GM23338 (cell line): ENCODE data around the gene RFX2. TPM values are rescaled to one million over a fixed set of nuclear protein-coding genes. Genes with fewer than 3 reads are reported as not detected.
A peak's percentile ranks its signal among the peaks of the same experiment; 100 is the strongest.

Experiments used
- ATAC-seq: fragments of 200-7000 bp; cut with Tn5 transposase; 3 replicates; pipeline ENCODE4 v1.9.1; 2020
- DNase-seq: peaks from one replicate; pipeline ENCODE4 v3.0.0-alpha.2; 2015; ENCODE audit warnings: low spot score
- H2AFZ ChIP-seq: fragments of 200-600 bp; sonication (generic); 2 replicates; pipeline ENCODE4 v1.8.0; 2016; ENCODE audit warnings: antibody characterized with exemption, mild to moderate bottlenecking, moderate library complexity
- H3F3A ChIP-seq: fragments of 200-600 bp; sonication (generic); replicated peaks from 2 replicates; pipeline ENCODE4 v1.8.0; 2017; ENCODE audit warnings: antibody characterized with exemption, mixed run types, low read depth
- H3K27ac ChIP-seq: fragments of 200-600 bp; sonication (generic); 2 replicates; pipeline ENCODE4 v1.6.1; 2016; ENCODE audit warnings: low read depth
- H3K27me3 ChIP-seq: fragments of 200-600 bp; sonication (generic); 2 replicates; pipeline ENCODE4 v1.8.0; 2016; ENCODE audit warnings: mild to moderate bottlenecking, mixed run types, moderate library complexity; ENCODE audit not compliant: insufficient read depth
- H3K36me3 ChIP-seq: fragments of 200-600 bp; sonication (generic); 2 replicates; pipeline ENCODE4 v1.8.0; 2016; ENCODE audit warnings: mild to moderate bottlenecking; ENCODE audit not compliant: insufficient read depth
- H3K4me1 ChIP-seq: fragments of 200-600 bp; sonication (generic); 2 replicates; pipeline ENCODE4 v1.8.0; 2016; ENCODE audit warnings: mild to moderate bottlenecking, moderate library complexity; ENCODE audit not compliant: insufficient read depth
- H3K4me2 ChIP-seq: fragments of 200-600 bp; sonication (generic); 2 replicates; pipeline ENCODE4 v1.7.1; 2017; ENCODE audit warnings: mixed run types
- H3K4me3 ChIP-seq: fragments of 200-600 bp; sonication (generic); 2 replicates; pipeline ENCODE4 v1.6.1; 2016; ENCODE audit warnings: mixed run types
- H3K79me2 ChIP-seq: fragments of 200-600 bp; sonication (generic); replicated peaks from 2 replicates; pipeline ENCODE4 v1.8.0; 2017; ENCODE audit warnings: mild to moderate bottlenecking; ENCODE audit not compliant: insufficient read depth
- H3K9me2 ChIP-seq: fragments of 200-600 bp; sonication (generic); 2 replicates; pipeline ENCODE4 v1.8.0; 2017; ENCODE audit not compliant: insufficient read depth
- H4K20me1 ChIP-seq: fragments of 200-600 bp; sonication (generic); replicated peaks from 2 replicates; pipeline ENCODE4 v1.8.0; 2017; ENCODE audit warnings: mild to moderate bottlenecking; ENCODE audit not compliant: insufficient read depth
- H3K27ac Mint-ChIP-seq: 2 replicates; pipeline ENCODE4 v1.8.0; 2020; ENCODE audit warnings: inconsistent platforms, mild to moderate bottlenecking, moderate library complexity, mixed read lengths
- H3K27me3 Mint-ChIP-seq: 3 replicates; pipeline ENCODE4 v1.8.0; 2022; ENCODE audit warnings: low read depth, mild to moderate bottlenecking, moderate library complexity, mixed read lengths, inconsistent platforms; ENCODE audit not compliant: insufficient read depth, poor library complexity
- H3K36me3 Mint-ChIP-seq: 3 replicates; pipeline ENCODE4 v1.8.0; 2021; ENCODE audit warnings: low read depth, mild to moderate bottlenecking, inconsistent platforms, moderate library complexity, mixed read lengths
- H3K4me1 Mint-ChIP-seq: 3 replicates; pipeline ENCODE4 v1.8.0; 2020; ENCODE audit warnings: mild to moderate bottlenecking, inconsistent platforms, mixed read lengths
- H3K4me3 Mint-ChIP-seq: 3 replicates; pipeline ENCODE4 v1.8.0; 2021; ENCODE audit warnings: moderate library complexity, mild to moderate bottlenecking, inconsistent platforms, mixed read lengths
- H3K9me3 Mint-ChIP-seq: 3 replicates; pipeline ENCODE4 v1.8.0; 2020; ENCODE audit warnings: moderate library complexity, mild to moderate bottlenecking, inconsistent platforms, mixed read lengths
- CREB1 ChIP-seq: fragments of 250-450 bp; sonication (Bioruptor Pico); IDR thresholded peaks from 2 replicates; pipeline ENCODE4 v1.5.0; 2020; ENCODE audit warnings: low read depth, mild to moderate bottlenecking, moderate library complexity
- CTCF ChIP-seq, 2 experiments: fragments of 200-600 bp in 1 of 2; sonication (generic) in 1 of 2; conservative IDR thresholded peaks; 2 replicates each; pipeline versions ENCODE4 v1.5.1 to v1.6.1; 2016 to 2017; ENCODE audit warnings: antibody characterized with exemption in 2 of 2, low read depth in 2 of 2, mild to moderate bottlenecking in 2 of 2, moderate library complexity in 1 of 2
- ETS1 ChIP-seq: IDR thresholded peaks from 2 replicates; pipeline ENCODE4 v1.6.1; 2016; ENCODE audit warnings: antibody characterized with exemption
- EZH2 ChIP-seq: fragments of 200-600 bp; sonication (generic); IDR thresholded peaks from one replicate; pipeline ENCODE4 v1.8.0; 2017; ENCODE audit warnings: antibody characterized with exemption, mild to moderate bottlenecking, low read depth; ENCODE audit not compliant: unreplicated experiment
- EZH2phosphoT487 ChIP-seq: fragments of 200-600 bp; sonication (generic); IDR thresholded peaks from one replicate; pipeline ENCODE4 v1.8.1; 2018; ENCODE audit warnings: antibody characterized with exemption; ENCODE audit not compliant: unreplicated experiment
- JUNB ChIP-seq: IDR thresholded peaks from one replicate; pipeline ENCODE4 v1.6.1; 2016; ENCODE audit warnings: antibody characterized with exemption; ENCODE audit not compliant: unreplicated experiment
- NANOG ChIP-seq: IDR thresholded peaks from 2 replicates; pipeline ENCODE4 v1.6.1; 2016; ENCODE audit warnings: antibody characterized with exemption, borderline replicate concordance
- POLR2AphosphoS5 ChIP-seq: IDR thresholded peaks from 2 replicates; pipeline ENCODE4 v1.6.1; 2016; ENCODE audit warnings: antibody characterized with exemption, low read depth
- STAT1 ChIP-seq: IDR thresholded peaks from one replicate; pipeline ENCODE4 v1.6.1; 2016; ENCODE audit warnings: antibody characterized with exemption; ENCODE audit not compliant: unreplicated experiment
- ZNF114 ChIP-seq: fragments of 250-450 bp; sonication (Bioruptor Pico); IDR thresholded peaks from 2 replicates; pipeline ENCODE4 v1.5.0; 2020; ENCODE audit warnings: mild to moderate bottlenecking, moderate library complexity
- ZNF331 ChIP-seq: fragments of 250-450 bp; sonication (Bioruptor Pico); IDR thresholded peaks from 2 replicates; pipeline ENCODE4 v1.5.0; 2020; ENCODE audit warnings: low read depth, mild to moderate bottlenecking, moderate library complexity
- ZNF462 ChIP-seq: fragments of 250-450 bp; sonication (Bioruptor Pico); IDR thresholded peaks from 2 replicates; pipeline ENCODE4 v1.5.0; 2020; ENCODE audit warnings: mild to moderate bottlenecking, moderate library complexity
- polyA plus RNA-seq: library from polyadenylated mRNA; unstranded; fragments of >200 nt; fragmentation: Nextera tagmentation; extraction: Ambion mirVana; gene quantifications from 2 replicates; pipeline ENCODE4 v1.2.1, GENCODE V29; 2016
- total RNA-seq: library from RNA; depleted of rRNA; stranded (reverse); fragments of >200 nt; shearing (Covaris generic); gene quantifications from 2 replicates; pipeline ENCODE4 v1.2.3, GENCODE V29; 2014
- TF ChIP-seq, protein P1 (sequence below): IDR thresholded peaks from one replicate; pipeline ENCODE4 v1.6.1; 2018; ENCODE audit warnings: antibody characterized with exemption; ENCODE audit not compliant: unreplicated experiment

The RFX2 gene
- total and polyA plus RNA-seq, 2 experiments from 2014 or later, result 4.6 to 13.0 TPM

DNA sequence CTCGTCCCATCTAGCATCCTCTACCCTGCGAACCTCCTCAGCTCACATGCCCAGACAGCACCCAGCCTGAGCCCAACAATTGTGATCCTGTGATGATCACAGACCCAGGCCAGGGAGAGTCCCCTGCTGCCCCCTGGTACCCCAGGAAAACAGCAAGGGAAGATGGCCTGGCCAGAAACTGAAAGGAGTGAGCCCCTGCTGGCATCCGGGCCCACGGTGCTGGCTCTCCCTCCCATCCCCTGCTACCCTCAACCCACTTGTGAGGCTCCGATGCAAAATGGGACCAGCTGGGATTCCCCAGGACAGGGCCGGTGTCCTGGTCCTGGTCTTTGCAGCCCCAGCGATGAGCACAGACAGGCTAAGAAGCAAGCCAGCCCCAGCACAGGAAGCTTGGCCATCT, 146.4 kb downstream of the RFX2 start:
- H3K4me3 Mint-ChIP-seq, result no peak overlapping the region
- no peaks in the 10 kb centered on the region for H3K9me2 ChIP-seq
- no peak overlapping the region for H3K27ac ChIP-seq
- DNase-seq (no peak), ATAC-seq (no peak)
- H3K79me2 ChIP-seq, result peaks cover 92% of the 10 kb centered on the region
- H3K36me3 ChIP-seq, result no peaks in the 10 kb centered on the region
- H3K4me1 Mint-ChIP-seq, result peaks cover 74% of the 10 kb centered on the region
- H3K9me3 Mint-ChIP-seq, result no peaks in the 10 kb centered on the region
- no peaks in the 10 kb centered on the region; the same call in 2 of the 3 replicates for H3K36me3 Mint-ChIP-seq
- no peak overlapping the region for H2AFZ ChIP-seq
- TF ChIP-seq JUNB (no peak), CTCF (conservative IDR thresholded peaks at IDR 0.05; ENCODE audit: low read depth in 2 of 2) (no peak), ZNF331 (no peak), EZH2 (no peak), POLR2AphosphoS5 (no peak), CREB1 (CRISPR knock-in tag) (no peak), STAT1 (no peak), NANOG (no peak), ZNF114 (CRISPR knock-in tag) (no peak), ETS1 (no peak), ZNF462 (CRISPR knock-in tag) (no peak), EZH2phosphoT487 (no peak)
- TF ChIP-seq, protein P1, sequence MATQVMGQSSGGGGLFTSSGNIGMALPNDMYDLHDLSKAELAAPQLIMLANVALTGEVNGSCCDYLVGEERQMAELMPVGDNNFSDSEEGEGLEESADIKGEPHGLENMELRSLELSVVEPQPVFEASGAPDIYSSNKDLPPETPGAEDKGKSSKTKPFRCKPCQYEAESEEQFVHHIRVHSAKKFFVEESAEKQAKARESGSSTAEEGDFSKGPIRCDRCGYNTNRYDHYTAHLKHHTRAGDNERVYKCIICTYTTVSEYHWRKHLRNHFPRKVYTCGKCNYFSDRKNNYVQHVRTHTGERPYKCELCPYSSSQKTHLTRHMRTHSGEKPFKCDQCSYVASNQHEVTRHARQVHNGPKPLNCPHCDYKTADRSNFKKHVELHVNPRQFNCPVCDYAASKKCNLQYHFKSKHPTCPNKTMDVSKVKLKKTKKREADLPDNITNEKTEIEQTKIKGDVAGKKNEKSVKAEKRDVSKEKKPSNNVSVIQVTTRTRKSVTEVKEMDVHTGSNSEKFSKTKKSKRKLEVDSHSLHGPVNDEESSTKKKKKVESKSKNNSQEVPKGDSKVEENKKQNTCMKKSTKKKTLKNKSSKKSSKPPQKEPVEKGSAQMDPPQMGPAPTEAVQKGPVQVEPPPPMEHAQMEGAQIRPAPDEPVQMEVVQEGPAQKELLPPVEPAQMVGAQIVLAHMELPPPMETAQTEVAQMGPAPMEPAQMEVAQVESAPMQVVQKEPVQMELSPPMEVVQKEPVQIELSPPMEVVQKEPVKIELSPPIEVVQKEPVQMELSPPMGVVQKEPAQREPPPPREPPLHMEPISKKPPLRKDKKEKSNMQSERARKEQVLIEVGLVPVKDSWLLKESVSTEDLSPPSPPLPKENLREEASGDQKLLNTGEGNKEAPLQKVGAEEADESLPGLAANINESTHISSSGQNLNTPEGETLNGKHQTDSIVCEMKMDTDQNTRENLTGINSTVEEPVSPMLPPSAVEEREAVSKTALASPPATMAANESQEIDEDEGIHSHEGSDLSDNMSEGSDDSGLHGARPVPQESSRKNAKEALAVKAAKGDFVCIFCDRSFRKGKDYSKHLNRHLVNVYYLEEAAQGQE, result no peak
- H3K4me1 ChIP-seq, result peaks cover 26% of the 10 kb centered on the region
- H4K20me1 ChIP-seq, result peaks cover 74% of the 10 kb centered on the region
- H3K4me3 ChIP-seq, result no peak overlapping the region
- H3F3A ChIP-seq, result peaks cover 6% of the 10 kb centered on the region; the same call in 1 of the 2 replicates
- peaks cover 16% of the 10 kb centered on the region for H3K27me3 Mint-ChIP-seq
- no peaks in the 10 kb centered on the region for H3K27me3 ChIP-seq
- H3K27ac Mint-ChIP-seq, result peak overlapping the region; percentile 36; the same call in 1 of the 2 replicates
- H3K4me2 ChIP-seq, result no peak overlapping the region
